SKM-1 treated with dmso at 0.1 percent for 144 hours (cell line): ENCODE measurements around the gene RPL31.

Experiments used
- DNase-seq: peaks from one replicate; lab custom pipeline; 2025; ENCODE audit not compliant: unreplicated experiment; lab: John Stamatoyannopoulos, UW

RPL31 gene

GRCh38 chr2:101001691-101002561 lies at the start of gene RPL31:
TSS of gene RPL31 (plus strand) at chr2:101002289. CDS start at chr2:101002702, 413 bp downstream.
- DNase-seq, result peak; percentile 98

- DNase-seq, result no peak
Observed at GRCh38 chr2:100952512-100952911, 49.6 kb upstream of the RPL31 start.

GRCh38 chr2:100953406-100954043 lies 48.6 kb upstream of the RPL31 start:
- DNase-seq, result no peak

- DNase-seq, result no peak
Observed at GRCh38 chr2:100954044-100954420, 48.1 kb upstream of the RPL31 start.

GRCh38 chr2:100955226-100955625 lies 46.9 kb upstream of the RPL31 start:
- DNase-seq, result no peak

GRCh38 chr2:100956081-100956480 lies 46.0 kb upstream of the RPL31 start:
- no peak for DNase-seq

- no peak for DNase-seq
Observed at GRCh38 chr2:100957996-100958653, 44.0 kb upstream of the RPL31 start.

GRCh38 chr2:100959225-100959880 lies 42.7 kb upstream of the RPL31 start:
- DNase-seq, result no peak

- no peak for DNase-seq
Observed at GRCh38 chr2:100960688-100961087, 41.4 kb upstream of the RPL31 start.

GRCh38 chr2:100962366-100963025 lies 39.6 kb upstream of the RPL31 start:
- DNase-seq, result no peak

GRCh38 chr2:100963026-100963375 lies 39.1 kb upstream of the RPL31 start:
- no peak for DNase-seq

- DNase-seq, result no peak
Observed at GRCh38 chr2:100964222-100964621, 37.9 kb upstream of the RPL31 start.

- DNase-seq, result no peak
Observed at GRCh38 chr2:100964681-100965169, 37.4 kb upstream of the RPL31 start.

GRCh38 chr2:100965596-100965995 lies 36.5 kb upstream of the RPL31 start:
- no peak for DNase-seq

- no peak for DNase-seq
Observed at GRCh38 chr2:100967716-100968115, 34.4 kb upstream of the RPL31 start.

GRCh38 chr2:100968146-100969145 lies 33.6 kb upstream of the RPL31 start:
- DNase-seq, result no peak

GRCh38 chr2:100969998-100970397 lies 32.1 kb upstream of the RPL31 start:
- no peak for DNase-seq

- DNase-seq, result no peak
Observed at GRCh38 chr2:100971221-100971620, 30.9 kb upstream of the RPL31 start.

- DNase-seq, result no peak
Observed at GRCh38 chr2:100972452-100972851, 29.6 kb upstream of the RPL31 start.
